Activated naive CD4-positive, alpha-beta T cell treated with anti-CD3 and anti-CD28 coated beads for 36 hours (primary cell): ENCODE results near the gene ZFAND3. TPM values are rescaled to one million over a fixed set of nuclear protein-coding genes. Genes with fewer than 3 reads are reported as not detected.
"Not testable (repeated sequence)": the region's sequence is repeated elsewhere in the genome, so short reads cannot be mapped to it uniquely, and the experiment has no call there.

Source experiments
- CTCF ChIA-PET: fragments of 350-600 bp; sonication (Branson Sonifier 250); formaldehyde crosslinking; loops from one replicate; lab custom pipeline; 2021; ENCODE audit warnings: antibody characterized with exemption; lab: Charles Lee
- DNase-seq: peaks from one replicate; pipeline ENCODE4 v3.0.0-alpha.2; 2020
- H3K27ac Mint-ChIP-seq: one replicate; pipeline ENCODE4 v1.8.0; 2021; ENCODE audit warnings: mild to moderate bottlenecking, mixed read lengths
- H3K27me3 Mint-ChIP-seq: one replicate; pipeline ENCODE4 v1.8.0; 2021; ENCODE audit warnings: low read depth, mixed read lengths
- H3K36me3 Mint-ChIP-seq: one replicate; pipeline ENCODE4 v1.8.0; 2021; ENCODE audit warnings: low read depth, mixed read lengths
- H3K4me1 Mint-ChIP-seq: one replicate; pipeline ENCODE4 v1.8.0; 2021; ENCODE audit warnings: low read depth, mixed read lengths
- H3K4me3 Mint-ChIP-seq: one replicate; pipeline ENCODE4 v1.8.0; 2021; ENCODE audit warnings: mild to moderate bottlenecking, moderate library complexity, mixed read lengths
- H3K9me3 Mint-ChIP-seq: one replicate; pipeline ENCODE4 v1.8.0; 2021; ENCODE audit warnings: mixed read lengths
- intact Hi-C: fragments of 100-400 bp; cut with micrococcal nuclease; formaldehyde crosslinking; loops from one replicate; pipeline ENCODE4 v1.15.1; 2023
- total RNA-seq, 2 experiments: library from RNA; stranded (reverse); gene quantifications; one replicate each; pipeline ENCODE4 v1.2.3, GENCODE V29; 2021

The ZFAND3 gene
- total RNA-seq, 2 experiments from 2014 or later, result 33.6 to 35.3 TPM

- H3K9me3 Mint-ChIP-seq, result peaks cover 15% of the 10 kb centered on the region
- H3K4me1 Mint-ChIP-seq, result peaks cover 39% of the 10 kb centered on the region
- H3K4me3 Mint-ChIP-seq, result no peak overlapping the region
- peaks cover 20% of the 10 kb centered on the region for H3K36me3 Mint-ChIP-seq
- CTCF ChIA-PET, result no interaction called here
- no peak for DNase-seq
- no peaks in the 10 kb centered on the region for H3K27me3 Mint-ChIP-seq
- no peak overlapping the region for H3K27ac Mint-ChIP-seq
- intact Hi-C loops, result no loop called here
These were observed 73.7 kb downstream of the ZFAND3 start for GRCh38 chr6:37893257-37893656.

DNA sequence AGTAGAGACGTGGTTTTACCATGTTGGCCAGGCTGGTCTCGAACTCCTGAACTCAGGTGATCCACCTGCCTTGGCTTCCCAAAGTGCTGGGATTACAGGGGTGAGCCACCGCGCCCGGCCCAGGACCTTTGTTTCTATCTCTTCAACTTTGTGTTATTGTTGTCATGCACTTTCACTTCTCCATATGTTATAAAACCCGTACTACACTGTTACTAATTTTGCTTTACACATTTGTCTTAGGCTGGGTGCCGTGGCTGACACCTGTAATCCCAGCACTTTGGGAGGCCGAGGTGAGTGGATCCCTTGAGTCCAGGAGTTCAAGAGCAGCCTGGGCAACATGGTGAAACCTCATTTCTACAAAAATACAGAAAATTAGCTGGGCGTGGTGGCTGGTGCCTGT, 74.2 kb downstream of the ZFAND3 start:
- CTCF ChIA-PET, DNase-seq, H3K27me3 Mint-ChIP-seq, H3K27ac Mint-ChIP-seq, intact Hi-C loops, H3K4me3 Mint-ChIP-seq: not testable (repeated sequence)
- peaks cover 36% of the 10 kb centered on the region for H3K4me1 Mint-ChIP-seq
- peaks cover 20% of the 10 kb centered on the region for H3K36me3 Mint-ChIP-seq
- peaks cover 15% of the 10 kb centered on the region for H3K9me3 Mint-ChIP-seq

- Mint-ChIP-seq H3K27ac (no peak overlapping the region), H3K27me3 (no peaks in the 10 kb centered on the region), H3K4me3 (no peak overlapping the region), H3K36me3 (peaks cover 23% of the 10 kb centered on the region), H3K4me1 (peaks cover 39% of the 10 kb centered on the region), H3K9me3 (peaks cover 15% of the 10 kb centered on the region)
- intact Hi-C loops, result no loop called here
- DNase-seq, result no peak
- CTCF ChIA-PET, result interaction anchor here (0.7 kb wide), 1 partner anchor 1035 kb away, joined by 3 read pairs; no protein-coding TSS in a partner anchor
These were observed 75.1 kb downstream of the ZFAND3 start for GRCh38 chr6:37894585-37894984.

GRCh38 chr6:37897321-37897720, 77.8 kb downstream of the ZFAND3 start:
- no peaks in the 10 kb centered on the region for H3K27me3 Mint-ChIP-seq
- H3K36me3 Mint-ChIP-seq, result peaks cover 23% of the 10 kb centered on the region
- H3K27ac Mint-ChIP-seq, result no peak overlapping the region

GRCh38 chr6:37897818-37898515, 78.4 kb downstream of the ZFAND3 start:
- peaks cover 40% of the 10 kb centered on the region for H3K4me1 Mint-ChIP-seq
- CTCF ChIA-PET, result no interaction called here
- no peaks in the 10 kb centered on the region for H3K27me3 Mint-ChIP-seq
- H3K9me3 Mint-ChIP-seq, result peaks cover 13% of the 10 kb centered on the region
- H3K27ac Mint-ChIP-seq, result no peak overlapping the region
- no peak overlapping the region for H3K4me3 Mint-ChIP-seq
- H3K36me3 Mint-ChIP-seq, result peaks cover 20% of the 10 kb centered on the region
- no peak for DNase-seq
- intact Hi-C loops, result loop anchor here (1.0 kb wide), 1 partner anchor 106 kb away; no protein-coding TSS in a partner anchor

More at GRCh38 chr6:37897321-37897720, 77.8 kb downstream of the ZFAND3 start:
- Mint-ChIP-seq H3K4me3 (no peak overlapping the region), H3K4me1 (peaks cover 41% of the 10 kb centered on the region), H3K9me3 (peaks cover 15% of the 10 kb centered on the region)
- no peak for DNase-seq
- intact Hi-C loops, result loop anchor here (1.0 kb wide), 1 partner anchor 105 kb away; no protein-coding TSS in a partner anchor
- CTCF ChIA-PET, result no interaction called here

DNA sequence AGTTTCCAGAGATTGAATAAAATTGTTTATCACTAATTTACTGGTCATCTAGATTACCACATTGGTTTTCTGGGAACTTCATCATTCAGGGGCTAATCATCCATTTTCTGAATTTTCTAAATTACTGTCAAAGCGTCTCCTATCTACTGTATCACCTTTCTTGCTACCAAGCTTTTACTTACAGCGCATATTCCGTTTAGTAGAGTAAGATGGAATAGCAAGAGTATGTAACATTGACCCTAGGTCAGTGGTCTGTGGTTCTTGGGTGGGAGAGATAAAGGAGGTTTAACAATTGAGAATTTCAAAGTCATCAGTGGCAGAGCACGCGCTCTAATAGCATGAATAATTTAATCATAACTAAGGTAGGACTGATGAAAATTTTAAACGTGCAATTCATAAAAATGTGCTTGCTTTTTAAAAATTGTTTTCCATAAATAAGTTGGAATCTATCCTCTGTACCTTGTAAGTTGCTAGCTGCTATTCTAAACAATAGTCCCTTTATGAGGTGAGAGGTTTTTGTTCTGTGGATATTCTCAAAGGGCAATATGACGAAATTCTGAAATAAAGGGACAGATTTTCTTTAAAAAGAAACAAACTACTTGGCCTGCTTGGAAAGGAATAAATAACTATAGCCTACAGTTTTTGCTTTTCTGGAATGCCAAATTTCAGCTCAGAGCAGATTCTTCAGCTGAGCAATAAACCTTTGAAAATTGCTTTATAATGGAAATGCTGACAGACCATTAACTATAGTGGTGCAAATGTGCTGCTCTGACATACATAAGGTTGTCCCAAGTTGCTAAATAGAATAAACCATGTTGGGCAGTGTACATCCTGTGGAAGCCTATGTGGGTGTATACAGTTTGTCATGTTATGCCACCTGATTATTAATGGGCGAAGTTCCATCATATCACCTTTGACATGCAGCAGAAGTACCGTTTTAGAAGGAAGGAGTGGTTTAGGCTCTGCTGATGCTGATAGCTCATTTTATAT, 84.1 kb downstream of the ZFAND3 start:
- no peak overlapping the region for H3K4me3 Mint-ChIP-seq
- H3K36me3 Mint-ChIP-seq, result peaks cover 3% of the 10 kb centered on the region
- no peak overlapping the region for H3K27ac Mint-ChIP-seq
- intact Hi-C loops, result no loop called here
- peaks cover 39% of the 10 kb centered on the region for H3K4me1 Mint-ChIP-seq
- CTCF ChIA-PET, result interaction anchor here (0.5 to 1.2 kb wide), 6 partner anchors 38 to 1343 kb away, joined by 3 to 4 read pairs (median 3); no protein-coding TSS in a partner anchor
- H3K9me3 Mint-ChIP-seq, result no peaks in the 10 kb centered on the region
- H3K27me3 Mint-ChIP-seq, result no peaks in the 10 kb centered on the region
- DNase-seq, result no peak

DNA sequence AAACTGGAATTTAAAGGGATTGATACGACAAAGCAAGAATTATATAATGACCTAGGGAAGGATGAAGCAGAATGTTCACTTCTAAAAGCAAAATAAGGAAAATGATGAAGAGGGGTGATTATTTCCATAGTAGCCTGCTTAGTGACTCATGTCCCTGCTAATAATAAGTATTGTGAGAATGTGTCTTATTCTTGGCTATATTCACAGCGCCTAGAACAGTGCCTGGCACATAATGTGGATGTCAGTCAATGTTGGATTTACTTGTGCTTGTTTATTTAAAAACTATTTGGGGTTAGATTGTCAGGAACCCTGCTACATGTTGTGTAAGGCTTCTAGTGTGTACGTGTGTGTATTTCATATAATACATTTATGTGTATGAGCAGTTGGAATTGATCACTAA, 85.1 kb downstream of the ZFAND3 start:
- Mint-ChIP-seq H3K4me3 (no peak overlapping the region), H3K9me3 (no peaks in the 10 kb centered on the region), H3K36me3 (no peaks in the 10 kb centered on the region), H3K4me1 (peaks cover 44% of the 10 kb centered on the region), H3K27me3 (no peaks in the 10 kb centered on the region), H3K27ac (no peak overlapping the region)
- CTCF ChIA-PET, result no interaction called here
- no peak for DNase-seq
- intact Hi-C loops, result no loop called here

DNA sequence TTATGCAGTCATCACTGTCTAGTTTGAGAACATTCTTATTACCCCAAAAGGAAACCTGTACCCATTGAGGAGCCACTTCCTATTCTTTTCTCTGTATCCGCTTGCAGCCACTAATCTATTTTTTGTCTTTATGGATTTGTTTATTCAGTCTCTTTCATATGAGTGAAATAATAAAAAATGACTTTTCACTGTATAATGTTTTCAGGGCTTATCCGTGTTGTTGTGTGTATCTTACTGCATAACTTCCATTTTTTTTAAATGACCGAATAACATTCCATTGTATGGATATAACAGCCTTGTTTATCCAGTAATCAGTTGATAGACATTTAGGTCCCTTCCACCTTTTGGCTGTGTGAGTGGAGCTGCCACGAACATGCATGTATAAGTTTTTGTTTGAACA, 86.6 kb downstream of the ZFAND3 start:
- no peak overlapping the region for H3K27ac Mint-ChIP-seq
- intact Hi-C loops, result no loop called here
- H3K36me3 Mint-ChIP-seq, result no peaks in the 10 kb centered on the region
- no peaks in the 10 kb centered on the region for H3K27me3 Mint-ChIP-seq
- no peak for DNase-seq
- CTCF ChIA-PET, result no interaction called here
- peaks cover 47% of the 10 kb centered on the region for H3K4me1 Mint-ChIP-seq
- no peak overlapping the region for H3K4me3 Mint-ChIP-seq
- no peaks in the 10 kb centered on the region for H3K9me3 Mint-ChIP-seq

- CTCF ChIA-PET, result no interaction called here
- Mint-ChIP-seq H3K4me1 (peaks cover 63% of the 10 kb centered on the region), H3K27ac (no peak overlapping the region), H3K36me3 (peaks cover 2% of the 10 kb centered on the region), H3K4me3 (no peak overlapping the region), H3K27me3 (no peaks in the 10 kb centered on the region), H3K9me3 (no peaks in the 10 kb centered on the region)
- intact Hi-C loops, result no loop called here
- no peak for DNase-seq
These were observed 91.5 kb downstream of the ZFAND3 start for GRCh38 chr6:37910998-37911397.

- Mint-ChIP-seq H3K4me3 (no peak overlapping the region), H3K27me3 (no peaks in the 10 kb centered on the region), H3K9me3 (no peaks in the 10 kb centered on the region), H3K27ac (no peak overlapping the region), H3K4me1 (peaks cover 51% of the 10 kb centered on the region), H3K36me3 (peaks cover 6% of the 10 kb centered on the region)
- intact Hi-C loops, result loop anchor here (1.0 kb wide), 1 partner anchor 55 kb away; no protein-coding TSS in a partner anchor
- DNase-seq, result no peak
- CTCF ChIA-PET, result no interaction called here
These were observed 93.7 kb downstream of the ZFAND3 start for GRCh38 chr6:37913210-37913609.

DNA sequence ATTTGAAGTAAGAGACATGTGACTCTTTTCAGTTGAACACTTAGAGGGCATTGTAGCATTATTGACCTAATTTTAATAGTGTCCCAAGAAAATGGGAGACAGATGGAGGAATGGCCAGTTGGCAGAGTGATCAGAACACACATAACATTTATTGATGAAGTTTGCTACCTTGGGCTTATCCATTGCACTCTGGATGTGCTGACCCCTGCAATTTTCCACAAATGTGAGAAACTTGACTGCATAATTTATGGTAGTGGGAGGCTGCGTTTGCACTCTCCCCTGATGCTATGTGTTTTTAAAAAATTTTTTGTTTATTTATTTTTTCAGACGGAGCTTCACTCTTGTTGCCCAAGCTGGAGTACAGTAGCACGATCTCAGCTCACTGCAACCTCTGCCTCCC, 95.9 kb downstream of the ZFAND3 start:
- H3K36me3 Mint-ChIP-seq, result peaks cover 6% of the 10 kb centered on the region
- no peak overlapping the region for H3K27ac Mint-ChIP-seq
- DNase-seq, result no peak
- H3K27me3 Mint-ChIP-seq, result no peaks in the 10 kb centered on the region
- H3K4me1 Mint-ChIP-seq, result peaks cover 44% of the 10 kb centered on the region
- CTCF ChIA-PET, result interaction anchor here (0.6 to 1.5 kb wide), 2 partner anchors 11 to 56 kb away, joined by 3 to 4 read pairs; no protein-coding TSS in a partner anchor
- H3K4me3 Mint-ChIP-seq, result no peak overlapping the region
- intact Hi-C loops, result no loop called here
- no peaks in the 10 kb centered on the region for H3K9me3 Mint-ChIP-seq

- CTCF ChIA-PET, result no interaction called here
- Mint-ChIP-seq H3K9me3 (no peaks in the 10 kb centered on the region), H3K27me3 (no peaks in the 10 kb centered on the region), H3K36me3 (peaks cover 6% of the 10 kb centered on the region), H3K4me1 (peaks cover 45% of the 10 kb centered on the region), H3K27ac (no peak overlapping the region), H3K4me3 (no peak overlapping the region)
- intact Hi-C loops, result no loop called here
- no peak for DNase-seq
These were observed 96.6 kb downstream of the ZFAND3 start for GRCh38 chr6:37916149-37916548.
